Activated CD8-positive, alpha-beta memory T cell treated with anti-CD3 and anti-CD28 coated beads, Interleukin-2, amount 50 U/mL, for 1 hour (primary cell): ENCODE data around the gene RENBP.
"Not testable (repeated sequence)": the region's sequence is repeated elsewhere in the genome, so short reads cannot be mapped to it uniquely, and the experiment has no call there.

Experiments
- DNase-seq: peaks from one replicate; pipeline ENCODE4 v3.0.0-alpha.2; 2020; ENCODE audit errors: extremely low read depth

RENBP gene

GRCh38 chrX:153944140-153944799 is at the start of gene RENBP:
RENBP (minus strand) TSS chrX:153944643; CDS start chrX:153944610, 33 bp downstream.
- DNase-seq: no peak

- DNase-seq: no peak
These were observed 49.5 kb upstream of the RENBP start for GRCh38 chrX:153993978-153994377.

- no peak for DNase-seq
These were observed 48.6 kb upstream of the RENBP start for GRCh38 chrX:153993079-153993478.

- no peak for DNase-seq
These were observed 47.7 kb upstream of the RENBP start for GRCh38 chrX:153992180-153992579.

- no peak for DNase-seq
These were observed 46.7 kb upstream of the RENBP start for GRCh38 chrX:153991013-153991580.

- DNase-seq: no peak
These were observed 45.7 kb upstream of the RENBP start for GRCh38 chrX:153989973-153990655.

GRCh38 chrX:153988493-153988892 is 44.0 kb upstream of the RENBP start:
- no peak for DNase-seq

GRCh38 chrX:153984351-153985178 is 40.1 kb upstream of the RENBP start:
- DNase-seq: no peak

GRCh38 chrX:153983321-153983801 is 38.9 kb upstream of the RENBP start:
- no peak for DNase-seq

- DNase-seq: no peak
These were observed 37.5 kb upstream of the RENBP start for GRCh38 chrX:153981771-153982533.

GRCh38 chrX:153981231-153981630 is 36.8 kb upstream of the RENBP start:
- no peak for DNase-seq

GRCh38 chrX:153980394-153980793 is 36.0 kb upstream of the RENBP start:
- not testable (repeated sequence) for DNase-seq

- no peak for DNase-seq
These were observed 30.4 kb upstream of the RENBP start for GRCh38 chrX:153974726-153975286.

GRCh38 chrX:153974003-153974725 is 29.7 kb upstream of the RENBP start:
- DNase-seq: no peak

- DNase-seq: no peak
These were observed 28.9 kb upstream of the RENBP start for GRCh38 chrX:153973127-153974002.

GRCh38 chrX:153972368-153973126 is 28.1 kb upstream of the RENBP start, which contains the start of gene TMEM187:
TMEM187 (plus strand) TSS chrX:153972754; CDS start chrX:153982063, 9,309 bp downstream.
- DNase-seq: peak; percentile 65

GRCh38 chrX:153971450-153972367 is 27.3 kb upstream of the RENBP start, which contains the start of gene HCFC1:
HCFC1 (minus strand) TSS chrX:153971818; CDS start chrX:153970840, 978 bp downstream.
- DNase-seq: peak; percentile 95
